HCT116 (cell line): ENCODE data around the gene WFDC2. TPM values are rescaled to one million over a fixed set of nuclear protein-coding genes. Genes with fewer than 3 reads are reported as not detected.

Experiments
- ATAC-seq: fragments of 200-7000 bp; cut with Tn5 transposase; 2 replicates; pipeline ENCODE4 v1.9.1; 2020; ENCODE audit warnings: mild to moderate bottlenecking, moderate library complexity
- BruUV-seq: library from RNA; stranded (reverse); fragments of 400-500 nt; replicated peaks from 2 replicates; lab custom pipeline; 2021; lab: Mats Ljungman, UMichigan
- CTCF ChIA-PET: fragments of 300-600 bp; sonication (Branson Sonifier 250); formaldehyde crosslinking; loops from one replicate; lab custom pipeline; 2021; ENCODE audit warnings: antibody characterized with exemption; lab: Charles Lee
- POLR2A ChIA-PET: fragments of 300-600, 350-600 bp; sonication (Branson Sonifier 250); formaldehyde crosslinking; loops from one replicate; lab custom pipeline; 2021; ENCODE audit warnings: antibody characterized with exemption; lab: Charles Lee
- RAD21 ChIA-PET, 2 experiments: fragments of 300-600 bp; sonication (Branson Sonifier 250); formaldehyde crosslinking; loops; one replicate each; lab custom pipeline; 2023; ENCODE audit warnings: low total read pairs in 2 of 2; ENCODE audit not compliant: uncharacterized antibody in 2 of 2, unreplicated experiment in 2 of 2, low non-redundant PET in 1 of 2; lab: Charles Lee
- DNase-seq: peaks from one replicate; pipeline ENCODE4 v3.0.0-alpha.2; 2010; ENCODE audit warnings: low read depth, low spot score
- H2AFZ ChIP-seq: fragments of 200-600 bp; shearing (Covaris generic), sonication (generic); 2 replicates; pipeline ENCODE4 v1.6.1; 2017; ENCODE audit warnings: low read depth, mixed run types, mixed read lengths, antibody characterized with exemption, low read length; ENCODE audit not compliant: poor library complexity, severe bottlenecking
- H3K27ac ChIP-seq: 2 replicates; pipeline ENCODE4 v1.5.1; 2012; ENCODE audit warnings: low read depth, low read length
- H3K27me3 ChIP-seq: fragments of 200-600 bp; sonication (generic); 2 replicates; pipeline ENCODE4 v1.6.1; 2016; ENCODE audit warnings: mixed run types, low read length, mixed read lengths; ENCODE audit not compliant: insufficient read depth
- H3K36me3 ChIP-seq, 2 experiments: fragments of 200-500 bp in 1 of 2; fragments of 200-600 bp in 1 of 2; sonication (Bioruptor generic) in 1 of 2; sonication (generic) in 1 of 2; 2 replicates each; pipeline versions ENCODE4 v1.5.1 to v1.6.1; 2014 to 2016; ENCODE audit warnings: low read length in 2 of 2, inconsistent platforms in 1 of 2, mixed read lengths in 1 of 2, mixed run types in 1 of 2; ENCODE audit not compliant: insufficient read depth in 2 of 2, control insufficient read depth in 1 of 2
- H3K4me1 ChIP-seq, 2 experiments: fragments of 200-600 bp in 1 of 2; sonication (generic) in 1 of 2; 2 replicates each; pipeline versions ENCODE4 v1.5.1 to v1.6.1; 2012 to 2017; ENCODE audit warnings: low read length in 2 of 2, inconsistent platforms in 1 of 2, mild to moderate bottlenecking in 1 of 2, mixed read lengths in 1 of 2, mixed run types in 1 of 2, moderate library complexity in 1 of 2; ENCODE audit not compliant: insufficient read depth in 2 of 2, control insufficient read depth in 1 of 2
- H3K4me2 ChIP-seq: fragments of 200-600 bp; sonication (generic); 2 replicates; pipeline ENCODE4 v1.6.1; 2017; ENCODE audit warnings: mixed run types, low read length, mixed read lengths
- H3K4me3 ChIP-seq, 2 experiments: fragments of 200-600 bp in 1 of 2; sonication (generic) in 1 of 2; replicated peaks in 1 of 2; 2 replicates each; pipeline ENCODE4 v1.5.1; 2011 to 2016; ENCODE audit warnings: low read length in 2 of 2, control low read depth in 1 of 2, low read depth in 1 of 2, mild to moderate bottlenecking in 1 of 2, mixed read lengths in 1 of 2, mixed run types in 1 of 2
- H3K79me2 ChIP-seq: fragments of 200-600 bp; sonication (generic); 2 replicates; pipeline ENCODE4 v1.6.1; 2017; ENCODE audit warnings: mild to moderate bottlenecking, mixed run types, low read length, moderate library complexity, mixed read lengths; ENCODE audit not compliant: insufficient read depth
- H3K9ac ChIP-seq: fragments of 200-600 bp; sonication (generic); 2 replicates; pipeline ENCODE4 v1.6.1; 2016; ENCODE audit warnings: low read length, mixed read lengths
- H3K9me2 ChIP-seq: fragments of 200-600 bp; sonication (generic), shearing (Covaris generic); 2 replicates; pipeline ENCODE4 v1.6.1; 2017; ENCODE audit warnings: mixed run types, mild to moderate bottlenecking, moderate library complexity; ENCODE audit not compliant: insufficient read depth
- H3K9me3 ChIP-seq, 2 experiments: fragments of 200-500 bp in 1 of 2; fragments of 200-600 bp in 1 of 2; sonication (Bioruptor generic) in 1 of 2; sonication (generic) in 1 of 2; 2 replicates each; pipeline ENCODE4 v1.6.1; 2014 to 2017; ENCODE audit warnings: low read length in 2 of 2, mixed read lengths in 2 of 2, inconsistent platforms in 1 of 2, low read depth in 1 of 2, mild to moderate bottlenecking in 1 of 2, mixed run types in 1 of 2, moderate library complexity in 1 of 2; ENCODE audit not compliant: control insufficient read depth in 1 of 2, insufficient read depth in 1 of 2
- H4K20me1 ChIP-seq: fragments of 200-600 bp; sonication (generic), shearing (Covaris generic); 2 replicates; pipeline ENCODE4 v1.6.1; 2017; ENCODE audit warnings: mixed run types, mild to moderate bottlenecking, moderate library complexity; ENCODE audit not compliant: insufficient read depth
- ATF3 ChIP-seq: IDR thresholded peaks from 2 replicates; pipeline ENCODE4 v1.6.1; 2012
- CBX3 ChIP-seq: IDR thresholded peaks from 2 replicates; pipeline ENCODE4 v1.6.1; 2012; ENCODE audit warnings: low read depth
- CEBPB ChIP-seq: IDR thresholded peaks from 2 replicates; pipeline ENCODE4 v1.6.1; 2012; ENCODE audit warnings: low read depth
- EZH2 ChIP-seq: fragments of 200-600 bp; sonication (generic); IDR thresholded peaks from 2 replicates; pipeline ENCODE4 v1.6.1; 2017; ENCODE audit warnings: antibody characterized with exemption, mixed run types
- FOSL1 ChIP-seq: IDR thresholded peaks from 2 replicates; pipeline ENCODE4 v1.6.1; 2012; ENCODE audit warnings: low read depth
- JUND ChIP-seq: IDR thresholded peaks from 2 replicates; pipeline ENCODE4 v1.6.1; 2012
- POLR2A ChIP-seq: IDR thresholded peaks from 2 replicates; pipeline ENCODE4 v1.7.0; 2011; ENCODE audit warnings: borderline replicate concordance; ENCODE audit not compliant: insufficient read depth, insufficient read length; ENCODE audit errors: extremely low read depth
- POLR2AphosphoS5 ChIP-seq: IDR thresholded peaks from 2 replicates; pipeline ENCODE4 v1.6.1; 2011; ENCODE audit warnings: mild to moderate bottlenecking, low read depth, low read length, moderate library complexity
- RAD21 ChIP-seq: IDR thresholded peaks from 2 replicates; pipeline ENCODE4 v1.6.1; 2012; ENCODE audit warnings: low read depth, mild to moderate bottlenecking
- SIN3A ChIP-seq: IDR thresholded peaks from 2 replicates; pipeline ENCODE4 v1.6.1; 2012; ENCODE audit warnings: low read depth
- SP1 ChIP-seq: IDR thresholded peaks from 2 replicates; pipeline ENCODE4 v1.6.1; 2012; ENCODE audit warnings: low read depth
- SRF ChIP-seq: IDR thresholded peaks from 2 replicates; pipeline ENCODE4 v1.6.1; 2012; ENCODE audit warnings: low read depth
- TCF7L2 ChIP-seq: IDR thresholded peaks from 2 replicates; pipeline ENCODE4 v1.7.0; 2011; ENCODE audit warnings: borderline replicate concordance, inconsistent platforms; ENCODE audit not compliant: insufficient read depth, insufficient read length; ENCODE audit errors: extremely low read depth
- YY1 ChIP-seq: IDR thresholded peaks from 2 replicates; pipeline ENCODE4 v1.6.1; 2011; ENCODE audit warnings: low read length, low read depth, moderate library complexity, mild to moderate bottlenecking; ENCODE audit not compliant: insufficient replicate concordance; ENCODE audit errors: extremely low read depth
- ZFX ChIP-seq: fragments of 450-650 bp; IDR thresholded peaks from 2 replicates; pipeline ENCODE4 v1.6.1; 2017
- ZNF274 ChIP-seq: fragments of 200-500 bp; sonication (Bioruptor generic); IDR thresholded peaks from 2 replicates; pipeline ENCODE4 v1.6.1; 2014; ENCODE audit warnings: mild to moderate bottlenecking, low read depth, low read length, inconsistent platforms
- intact Hi-C: fragments of 100-400 bp; cut with micrococcal nuclease; formaldehyde crosslinking; loops from 2 replicates; pipeline ENCODE4 v1.10.0; 2022
- total RNA-seq: library from RNA; stranded (reverse); gene quantifications from one replicate; pipeline ENCODE4 v1.2.1, GENCODE V29; 2021; ENCODE audit not compliant: unreplicated experiment
- TF ChIP-seq, protein P1 (sequence below), 3 experiments: fragments of 200-600 bp in 1 of 3; sonication (generic) in 1 of 3; IDR thresholded peaks in 2 of 3; conservative IDR thresholded peaks in 1 of 3; 2 replicates each; pipeline ENCODE4 v1.5.1; 2012 to 2017; ENCODE audit warnings: low read depth in 2 of 3, low read length in 2 of 3, antibody characterized with exemption in 1 of 3, borderline replicate concordance in 1 of 3, control low read depth in 1 of 3, mild to moderate bottlenecking in 1 of 3, mixed read lengths in 1 of 3, mixed run types in 1 of 3, moderate library complexity in 1 of 3; ENCODE audit not compliant: insufficient read depth in 1 of 3

WFDC2 gene
- total RNA-seq, 1 experiment from 2014 or later, result 1.1 TPM

DNA sequence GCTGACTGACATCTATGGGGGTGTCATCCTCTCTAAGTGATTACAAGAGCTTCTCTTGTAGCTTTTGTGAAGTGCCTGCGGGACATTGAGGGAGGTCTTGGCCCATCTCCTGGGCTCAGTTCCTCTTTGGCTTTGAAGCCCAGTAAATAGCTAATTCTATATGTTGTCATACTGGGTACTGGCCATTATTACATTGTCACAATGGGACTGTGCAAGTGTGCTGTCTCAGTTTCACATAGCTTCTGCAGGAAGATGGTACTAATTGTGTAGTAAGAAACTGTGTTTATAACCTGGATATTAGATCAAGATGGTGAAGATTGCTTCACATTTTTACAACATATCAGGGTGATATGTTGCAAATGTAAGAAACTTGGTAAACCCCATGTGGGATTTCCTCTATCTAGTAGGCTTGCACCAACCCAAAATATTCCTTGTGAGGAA lies 26.0 kb downstream of the WFDC2 start:
- no TSS peak for BruUV-seq
- Histone ChIP-seq H3K79me2 (no peaks in the 10 kb centered on the region), H3K9me3 (no peaks in the 10 kb centered on the region), H3K4me1 (no peaks in the 10 kb centered on the region), H3K36me3 (no peaks in the 10 kb centered on the region), H3K27ac (no peak overlapping the region), H3K27me3 (peaks cover 19% of the 10 kb centered on the region; the same call in 1 of the 2 replicates), H3K9me2 (no peaks in the 10 kb centered on the region), H4K20me1 (no peaks in the 10 kb centered on the region), H3K9ac (no peak overlapping the region), H2AFZ (no peak overlapping the region), H3K4me2 (no peak overlapping the region), H3K4me3 (no peak overlapping the region)
- POLR2A ChIA-PET, result no interaction called here
- CTCF ChIA-PET, result no interaction called here
- RAD21 ChIA-PET, result no interaction called here
- intact Hi-C loops, result loop anchor here (1.0 kb wide), 1 partner anchor 37 kb away; no protein-coding TSS in a partner anchor
- ATAC-seq (no peak), DNase-seq (no peak)
- TF ChIP-seq ZNF274, result no peak
- TF ChIP-seq CEBPB, result no peak
- TF ChIP-seq JUND, result no peak
- TF ChIP-seq RAD21, result no peak
- TF ChIP-seq POLR2A, result no peak
- no peak for TF ChIP-seq SRF
- TF ChIP-seq ZFX, result no peak
- no peak for TF ChIP-seq FOSL1
- no peak for TF ChIP-seq SIN3A
- no peak for TF ChIP-seq POLR2AphosphoS5
- TF ChIP-seq, protein P1, sequence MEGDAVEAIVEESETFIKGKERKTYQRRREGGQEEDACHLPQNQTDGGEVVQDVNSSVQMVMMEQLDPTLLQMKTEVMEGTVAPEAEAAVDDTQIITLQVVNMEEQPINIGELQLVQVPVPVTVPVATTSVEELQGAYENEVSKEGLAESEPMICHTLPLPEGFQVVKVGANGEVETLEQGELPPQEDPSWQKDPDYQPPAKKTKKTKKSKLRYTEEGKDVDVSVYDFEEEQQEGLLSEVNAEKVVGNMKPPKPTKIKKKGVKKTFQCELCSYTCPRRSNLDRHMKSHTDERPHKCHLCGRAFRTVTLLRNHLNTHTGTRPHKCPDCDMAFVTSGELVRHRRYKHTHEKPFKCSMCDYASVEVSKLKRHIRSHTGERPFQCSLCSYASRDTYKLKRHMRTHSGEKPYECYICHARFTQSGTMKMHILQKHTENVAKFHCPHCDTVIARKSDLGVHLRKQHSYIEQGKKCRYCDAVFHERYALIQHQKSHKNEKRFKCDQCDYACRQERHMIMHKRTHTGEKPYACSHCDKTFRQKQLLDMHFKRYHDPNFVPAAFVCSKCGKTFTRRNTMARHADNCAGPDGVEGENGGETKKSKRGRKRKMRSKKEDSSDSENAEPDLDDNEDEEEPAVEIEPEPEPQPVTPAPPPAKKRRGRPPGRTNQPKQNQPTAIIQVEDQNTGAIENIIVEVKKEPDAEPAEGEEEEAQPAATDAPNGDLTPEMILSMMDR (IDR thresholded peaks at IDR 0.05 in 2 of 3, conservative IDR thresholded peaks at IDR 0.05 in 1 of 3; ENCODE audit: borderline replicate concordance in 1 of 3, insufficient read depth in 1 of 3, low read depth in 2 of 3, low read length in 2 of 3), result no peak
- no peak for TF ChIP-seq EZH2
- TF ChIP-seq YY1, result no peak
- TF ChIP-seq ATF3, result no peak
- no peak for TF ChIP-seq TCF7L2
- no peak for TF ChIP-seq CBX3
- TF ChIP-seq SP1, result no peak
